ENCODE results near the gene RHEBL1. TPM values are rescaled to one million over a fixed set of nuclear protein-coding genes. Genes with fewer than 3 reads are reported as not detected.

The RHEBL1 gene
- total and polyA plus RNA-seq, 4 donors: 0.29 to 1.2 (median 0.36) TPM; not detected in 1

DNA sequence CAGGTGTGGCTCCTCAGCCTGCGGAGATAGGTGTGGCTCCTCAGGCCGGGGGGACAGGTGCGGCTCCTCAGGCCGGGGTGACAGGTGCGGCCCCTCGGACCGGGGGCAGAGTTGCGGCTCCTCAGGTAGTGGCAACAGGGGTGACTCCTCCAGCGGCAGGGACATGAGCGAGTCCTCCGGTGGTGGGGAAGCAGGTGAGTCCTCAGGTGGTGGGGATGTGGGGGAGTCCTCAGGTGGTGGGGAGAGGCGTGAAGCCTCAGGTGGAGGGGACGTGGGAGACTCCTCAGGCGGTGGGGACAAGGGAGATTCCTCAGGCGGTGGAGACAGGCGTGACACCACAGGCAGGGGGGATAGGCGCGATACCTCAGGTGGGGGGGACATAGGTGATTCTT, 18.4 kb downstream of the RHEBL1 start:
- no peaks in the 10 kb centered on the region for H3K27me3 ChIP-seq (ENCODE audit: control insufficient read depth in 4 of 4, insufficient read depth in 4 of 4, low read length in 3 of 4)
- DNase-seq (ENCODE audit: low spot score): no peak
- no peak overlapping the region for H3K27ac ChIP-seq (ENCODE audit: low read depth in 1 of 2, low read length in 2 of 2)
- 94% methylated on average over 18 of the region's 18 CpGs for WGBS
- TF ChIP-seq SP1 (IDR thresholded peaks at IDR 0.05) (no peak), HNF4A (conservative IDR thresholded peaks at IDR 0.05) (no peak), NR2F2 (IDR thresholded peaks at IDR 0.05) (no peak), FOXA2 (IDR thresholded peaks at IDR 0.05) (no peak), TAF1 (conservative IDR thresholded peaks at IDR 0.05) (no peak), FOXA1 (IDR thresholded peaks at IDR 0.05) (no peak), HNF4G (IDR thresholded peaks at IDR 0.05) (no peak), RXRA (IDR thresholded peaks at IDR 0.05) (no peak), YY1 (IDR thresholded peaks at IDR 0.05) (no peak), JUND (IDR thresholded peaks at IDR 0.05) (no peak), GABPA (IDR thresholded peaks at IDR 0.05 in 1 of 2, conservative IDR thresholded peaks at IDR 0.05 in 1 of 2) (no peak), RAD21 (IDR thresholded peaks at IDR 0.05) (no peak), EGR1 (IDR thresholded peaks at IDR 0.05; ENCODE audit: low read depth in 2 of 2) (no peak)
- TF ChIP-seq, protein P1, sequence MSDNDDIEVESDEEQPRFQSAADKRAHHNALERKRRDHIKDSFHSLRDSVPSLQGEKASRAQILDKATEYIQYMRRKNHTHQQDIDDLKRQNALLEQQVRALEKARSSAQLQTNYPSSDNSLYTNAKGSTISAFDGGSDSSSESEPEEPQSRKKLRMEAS (IDR thresholded peaks at IDR 0.05): no peak
- TF ChIP-seq, protein P2, sequence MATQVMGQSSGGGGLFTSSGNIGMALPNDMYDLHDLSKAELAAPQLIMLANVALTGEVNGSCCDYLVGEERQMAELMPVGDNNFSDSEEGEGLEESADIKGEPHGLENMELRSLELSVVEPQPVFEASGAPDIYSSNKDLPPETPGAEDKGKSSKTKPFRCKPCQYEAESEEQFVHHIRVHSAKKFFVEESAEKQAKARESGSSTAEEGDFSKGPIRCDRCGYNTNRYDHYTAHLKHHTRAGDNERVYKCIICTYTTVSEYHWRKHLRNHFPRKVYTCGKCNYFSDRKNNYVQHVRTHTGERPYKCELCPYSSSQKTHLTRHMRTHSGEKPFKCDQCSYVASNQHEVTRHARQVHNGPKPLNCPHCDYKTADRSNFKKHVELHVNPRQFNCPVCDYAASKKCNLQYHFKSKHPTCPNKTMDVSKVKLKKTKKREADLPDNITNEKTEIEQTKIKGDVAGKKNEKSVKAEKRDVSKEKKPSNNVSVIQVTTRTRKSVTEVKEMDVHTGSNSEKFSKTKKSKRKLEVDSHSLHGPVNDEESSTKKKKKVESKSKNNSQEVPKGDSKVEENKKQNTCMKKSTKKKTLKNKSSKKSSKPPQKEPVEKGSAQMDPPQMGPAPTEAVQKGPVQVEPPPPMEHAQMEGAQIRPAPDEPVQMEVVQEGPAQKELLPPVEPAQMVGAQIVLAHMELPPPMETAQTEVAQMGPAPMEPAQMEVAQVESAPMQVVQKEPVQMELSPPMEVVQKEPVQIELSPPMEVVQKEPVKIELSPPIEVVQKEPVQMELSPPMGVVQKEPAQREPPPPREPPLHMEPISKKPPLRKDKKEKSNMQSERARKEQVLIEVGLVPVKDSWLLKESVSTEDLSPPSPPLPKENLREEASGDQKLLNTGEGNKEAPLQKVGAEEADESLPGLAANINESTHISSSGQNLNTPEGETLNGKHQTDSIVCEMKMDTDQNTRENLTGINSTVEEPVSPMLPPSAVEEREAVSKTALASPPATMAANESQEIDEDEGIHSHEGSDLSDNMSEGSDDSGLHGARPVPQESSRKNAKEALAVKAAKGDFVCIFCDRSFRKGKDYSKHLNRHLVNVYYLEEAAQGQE (IDR thresholded peaks at IDR 0.05): no peak
- TF ChIP-seq, protein P3, sequence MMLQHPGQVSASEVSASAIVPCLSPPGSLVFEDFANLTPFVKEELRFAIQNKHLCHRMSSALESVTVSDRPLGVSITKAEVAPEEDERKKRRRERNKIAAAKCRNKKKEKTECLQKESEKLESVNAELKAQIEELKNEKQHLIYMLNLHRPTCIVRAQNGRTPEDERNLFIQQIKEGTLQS (IDR thresholded peaks at IDR 0.05): no peak
- TF ChIP-seq, protein P4, sequence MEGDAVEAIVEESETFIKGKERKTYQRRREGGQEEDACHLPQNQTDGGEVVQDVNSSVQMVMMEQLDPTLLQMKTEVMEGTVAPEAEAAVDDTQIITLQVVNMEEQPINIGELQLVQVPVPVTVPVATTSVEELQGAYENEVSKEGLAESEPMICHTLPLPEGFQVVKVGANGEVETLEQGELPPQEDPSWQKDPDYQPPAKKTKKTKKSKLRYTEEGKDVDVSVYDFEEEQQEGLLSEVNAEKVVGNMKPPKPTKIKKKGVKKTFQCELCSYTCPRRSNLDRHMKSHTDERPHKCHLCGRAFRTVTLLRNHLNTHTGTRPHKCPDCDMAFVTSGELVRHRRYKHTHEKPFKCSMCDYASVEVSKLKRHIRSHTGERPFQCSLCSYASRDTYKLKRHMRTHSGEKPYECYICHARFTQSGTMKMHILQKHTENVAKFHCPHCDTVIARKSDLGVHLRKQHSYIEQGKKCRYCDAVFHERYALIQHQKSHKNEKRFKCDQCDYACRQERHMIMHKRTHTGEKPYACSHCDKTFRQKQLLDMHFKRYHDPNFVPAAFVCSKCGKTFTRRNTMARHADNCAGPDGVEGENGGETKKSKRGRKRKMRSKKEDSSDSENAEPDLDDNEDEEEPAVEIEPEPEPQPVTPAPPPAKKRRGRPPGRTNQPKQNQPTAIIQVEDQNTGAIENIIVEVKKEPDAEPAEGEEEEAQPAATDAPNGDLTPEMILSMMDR (IDR thresholded peaks at IDR 0.05; ENCODE audit: low read depth, low read length, missing input control): no peak
- TF ChIP-seq, protein P5, sequence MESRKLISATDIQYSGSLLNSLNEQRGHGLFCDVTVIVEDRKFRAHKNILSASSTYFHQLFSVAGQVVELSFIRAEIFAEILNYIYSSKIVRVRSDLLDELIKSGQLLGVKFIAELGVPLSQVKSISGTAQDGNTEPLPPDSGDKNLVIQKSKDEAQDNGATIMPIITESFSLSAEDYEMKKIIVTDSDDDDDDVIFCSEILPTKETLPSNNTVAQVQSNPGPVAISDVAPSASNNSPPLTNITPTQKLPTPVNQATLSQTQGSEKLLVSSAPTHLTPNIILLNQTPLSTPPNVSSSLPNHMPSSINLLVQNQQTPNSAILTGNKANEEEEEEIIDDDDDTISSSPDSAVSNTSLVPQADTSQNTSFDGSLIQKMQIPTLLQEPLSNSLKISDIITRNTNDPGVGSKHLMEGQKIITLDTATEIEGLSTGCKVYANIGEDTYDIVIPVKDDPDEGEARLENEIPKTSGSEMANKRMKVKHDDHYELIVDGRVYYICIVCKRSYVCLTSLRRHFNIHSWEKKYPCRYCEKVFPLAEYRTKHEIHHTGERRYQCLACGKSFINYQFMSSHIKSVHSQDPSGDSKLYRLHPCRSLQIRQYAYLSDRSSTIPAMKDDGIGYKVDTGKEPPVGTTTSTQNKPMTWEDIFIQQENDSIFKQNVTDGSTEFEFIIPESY (IDR thresholded peaks at IDR 0.05): no peak
- peaks cover 41 to 79% (median 54%) of the 10 kb centered on the region in 4 donors for H3K36me3 ChIP-seq (ENCODE audit: control insufficient read depth in 4 of 4, insufficient read depth in 3 of 4, low read depth in 1 of 4, low read length in 3 of 4)
- H3K4me3 ChIP-seq (ENCODE audit: low read depth in 1 of 3, low read length in 3 of 3): no peak overlapping the region
- H3K9me3 ChIP-seq (ENCODE audit: control insufficient read depth in 4 of 4, low read length in 3 of 4): no peaks in the 10 kb centered on the region
- peaks cover 5 to 19% (median 14%) of the 10 kb centered on the region in 4 donors for H3K4me1 ChIP-seq (ENCODE audit: control insufficient read depth in 4 of 4, insufficient read depth in 4 of 4, low read length in 3 of 4)
- H3K9ac ChIP-seq (ENCODE audit: low read depth in 1 of 2, low read length in 2 of 2): no peak overlapping the region
